HG03066 (cell line): ENCODE results near the gene STXBP3.

ENCODE experiments used
- ATAC-seq: cut with Tn5 transposase; IDR thresholded peaks from one replicate; pipeline ENCODE4 v1.9.1; 2021; ENCODE audit warnings: low read depth; ENCODE audit not compliant: unreplicated experiment

Gene STXBP3

DNA sequence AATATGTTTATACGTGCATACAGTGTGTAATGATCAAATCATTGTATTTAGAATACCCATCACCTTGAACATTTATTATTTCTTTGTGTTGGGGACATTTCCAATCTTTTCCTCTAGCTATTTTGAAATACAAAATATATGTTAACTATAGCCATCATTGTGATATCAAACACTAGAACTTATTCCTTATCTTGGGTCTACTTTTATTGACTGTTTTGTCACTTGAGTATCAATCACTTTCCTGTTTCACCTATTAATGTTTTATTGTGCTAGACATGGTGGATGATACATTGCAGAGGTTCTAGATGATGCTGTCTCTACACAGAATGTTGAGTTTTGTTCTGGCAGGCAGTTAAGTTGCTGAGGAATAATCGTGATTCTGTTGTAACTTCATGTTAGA lies 45.9 kb downstream of the STXBP3 start:
- ATAC-seq = no peak

- ATAC-seq = no peak
Measured at GRCh38 chr1:108799001-108799400, 52.5 kb downstream of the STXBP3 start.

- ATAC-seq = no peak
Measured at GRCh38 chr1:108801101-108801500, 54.6 kb downstream of the STXBP3 start.

GRCh38 chr1:108803548-108803947 lies 57.1 kb downstream of the STXBP3 start:
- ATAC-seq = no peak

DNA sequence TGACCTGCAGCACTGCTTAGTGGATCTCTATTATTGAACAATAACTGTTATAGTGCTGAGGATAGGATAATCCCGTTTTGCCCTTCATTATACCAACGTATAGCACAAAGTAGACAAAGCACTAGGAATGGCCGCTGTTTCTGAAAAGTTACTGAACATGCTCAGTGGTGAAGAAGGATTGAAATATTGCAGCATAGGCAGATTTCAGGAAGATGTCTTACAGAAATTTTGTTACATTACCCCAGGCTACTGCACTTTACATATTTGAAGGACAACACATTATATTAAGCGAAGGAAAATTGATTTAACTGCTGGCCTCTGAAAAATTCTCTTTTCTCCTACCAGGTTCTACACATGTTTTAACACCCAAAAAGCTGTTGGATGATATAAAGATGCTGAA lies 62.0 kb downstream of the STXBP3 start:
- no peak for ATAC-seq

DNA sequence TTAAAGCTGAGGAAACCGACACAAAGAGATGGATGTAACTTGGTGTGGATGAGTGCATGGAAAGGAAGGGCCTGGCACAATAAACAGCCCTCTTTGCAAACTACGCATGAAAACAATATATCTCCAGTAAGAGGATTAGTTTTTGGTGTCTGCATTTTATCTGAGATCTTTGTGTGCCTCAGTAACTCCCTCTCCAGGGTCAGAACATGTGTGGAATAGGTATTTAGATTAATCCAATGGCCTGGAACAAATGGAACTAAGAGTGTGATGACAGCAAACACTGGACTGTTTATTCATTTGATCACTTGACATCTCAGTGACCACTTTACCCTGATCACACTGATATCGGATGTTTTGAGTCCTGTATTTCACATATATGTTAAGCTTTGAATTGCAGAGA lies 65.1 kb downstream of the STXBP3 start:
- ATAC-seq = no peak

- no peak for ATAC-seq
Measured at GRCh38 chr1:108813326-108813725, 66.9 kb downstream of the STXBP3 start.

DNA sequence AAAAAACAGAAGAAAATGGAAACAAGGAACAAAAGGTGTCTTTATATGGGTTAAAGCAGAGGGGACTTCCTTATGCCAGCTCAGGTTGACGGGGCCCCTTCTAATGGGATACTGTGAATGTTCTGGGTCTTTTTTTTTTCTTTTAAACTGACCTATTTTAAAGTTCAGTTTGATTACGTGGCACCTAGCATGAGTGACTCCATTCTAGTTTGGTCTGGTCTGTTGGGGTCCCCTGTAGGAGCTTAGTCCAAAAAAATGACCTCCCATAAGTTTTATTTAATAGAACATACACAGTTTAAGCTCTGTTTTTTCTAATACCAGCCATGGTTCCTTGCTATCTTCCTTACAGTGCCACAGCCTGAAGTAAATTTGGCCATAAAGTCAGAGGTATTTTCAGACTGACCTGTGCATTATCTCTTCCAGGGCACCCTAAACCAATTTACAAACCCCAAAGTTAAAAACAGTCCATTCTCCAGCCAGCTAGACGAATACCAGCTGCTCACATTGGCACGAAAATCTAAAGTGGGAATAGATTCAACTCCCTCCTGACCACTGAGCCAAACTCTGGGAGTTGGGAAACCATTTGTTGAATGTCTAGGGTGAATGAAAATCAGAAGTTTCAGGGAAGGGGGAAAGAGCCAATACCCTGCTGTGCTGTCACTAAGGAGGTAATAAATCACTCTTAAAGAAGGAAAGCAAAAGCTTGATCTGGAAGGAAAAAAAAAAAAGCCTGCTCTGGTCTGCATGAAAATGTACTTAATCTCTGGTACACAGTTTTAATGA lies 68.1 kb downstream of the STXBP3 start:
- ATAC-seq = no peak

- no peak for ATAC-seq
Measured at GRCh38 chr1:108815566-108815965, 69.1 kb downstream of the STXBP3 start.

- no peak for ATAC-seq
Measured at GRCh38 chr1:108816049-108816893, 69.8 kb downstream of the STXBP3 start.

DNA sequence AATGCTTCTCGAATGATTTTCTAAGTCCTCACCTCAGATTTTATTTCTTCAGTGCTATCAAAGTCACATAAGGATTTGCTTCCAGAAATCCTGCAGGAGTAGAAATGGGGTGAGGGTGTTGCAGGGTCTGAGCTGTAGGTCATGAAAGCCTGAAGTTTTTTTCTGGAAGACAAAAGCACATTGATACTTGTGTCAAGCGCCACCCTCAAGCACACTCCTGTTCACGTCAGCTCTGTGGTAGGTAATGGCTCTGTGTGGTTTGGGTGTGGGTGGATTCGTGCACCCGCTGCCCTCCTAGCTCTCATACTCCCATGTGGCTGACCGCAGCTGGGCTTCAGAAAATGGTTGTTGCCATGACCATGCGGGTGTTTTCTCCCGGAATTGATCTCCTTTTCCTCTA lies 70.5 kb downstream of the STXBP3 start:
- ATAC-seq = no peak

DNA sequence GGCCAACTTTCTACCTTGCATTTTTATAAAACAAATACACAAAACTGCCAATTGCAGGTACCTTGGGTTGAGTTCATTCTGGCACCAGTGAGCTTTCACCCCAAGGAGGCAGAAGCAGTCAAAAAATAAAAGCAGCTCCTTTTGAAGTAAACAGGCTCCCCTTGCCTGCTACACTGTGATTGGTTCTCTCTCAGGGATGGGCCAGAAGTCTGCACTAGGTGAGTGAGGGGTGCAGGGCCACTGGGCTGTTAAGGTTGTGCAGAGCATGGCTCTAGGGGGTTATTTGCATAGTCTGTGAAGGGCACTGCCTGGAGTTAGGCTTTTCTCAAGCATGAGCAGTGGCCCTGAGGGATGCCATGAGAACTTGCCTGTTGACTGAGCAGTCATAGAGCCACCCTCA lies 71.3 kb downstream of the STXBP3 start:
- ATAC-seq = no peak

GRCh38 chr1:108819878-108820277 lies 73.4 kb downstream of the STXBP3 start:
- no peak for ATAC-seq

- no peak for ATAC-seq
Measured at GRCh38 chr1:108823632-108824031, 77.2 kb downstream of the STXBP3 start.

- ATAC-seq = no peak
Measured at GRCh38 chr1:108824051-108824450, 77.6 kb downstream of the STXBP3 start.

DNA sequence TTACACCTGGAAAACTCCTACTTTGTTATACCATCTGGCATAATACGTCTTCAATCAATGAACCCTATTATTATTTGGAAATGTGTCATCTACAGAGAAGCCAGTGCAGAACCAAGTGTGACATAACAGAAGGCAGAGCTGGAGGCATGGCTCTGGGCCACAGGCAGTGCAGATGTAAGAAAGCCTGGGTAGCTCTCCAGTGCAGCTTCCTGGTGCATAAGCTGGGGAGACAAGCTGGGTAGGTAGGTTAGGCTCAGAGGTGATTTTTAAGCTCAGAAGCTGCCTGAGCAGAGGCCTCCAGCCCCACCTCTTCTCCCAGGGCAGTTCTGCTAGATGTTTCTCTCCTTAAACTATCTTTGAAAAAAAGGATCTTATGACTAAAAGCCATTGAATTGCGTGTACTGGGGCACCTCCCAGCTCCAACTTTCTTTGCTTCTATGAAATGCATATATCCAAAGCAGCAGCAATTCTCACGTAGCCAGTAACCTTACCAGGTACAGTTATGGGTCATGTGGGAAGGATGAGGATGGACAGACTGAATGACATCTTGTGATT lies 79.7 kb downstream of the STXBP3 start:
- no peak for ATAC-seq

DNA sequence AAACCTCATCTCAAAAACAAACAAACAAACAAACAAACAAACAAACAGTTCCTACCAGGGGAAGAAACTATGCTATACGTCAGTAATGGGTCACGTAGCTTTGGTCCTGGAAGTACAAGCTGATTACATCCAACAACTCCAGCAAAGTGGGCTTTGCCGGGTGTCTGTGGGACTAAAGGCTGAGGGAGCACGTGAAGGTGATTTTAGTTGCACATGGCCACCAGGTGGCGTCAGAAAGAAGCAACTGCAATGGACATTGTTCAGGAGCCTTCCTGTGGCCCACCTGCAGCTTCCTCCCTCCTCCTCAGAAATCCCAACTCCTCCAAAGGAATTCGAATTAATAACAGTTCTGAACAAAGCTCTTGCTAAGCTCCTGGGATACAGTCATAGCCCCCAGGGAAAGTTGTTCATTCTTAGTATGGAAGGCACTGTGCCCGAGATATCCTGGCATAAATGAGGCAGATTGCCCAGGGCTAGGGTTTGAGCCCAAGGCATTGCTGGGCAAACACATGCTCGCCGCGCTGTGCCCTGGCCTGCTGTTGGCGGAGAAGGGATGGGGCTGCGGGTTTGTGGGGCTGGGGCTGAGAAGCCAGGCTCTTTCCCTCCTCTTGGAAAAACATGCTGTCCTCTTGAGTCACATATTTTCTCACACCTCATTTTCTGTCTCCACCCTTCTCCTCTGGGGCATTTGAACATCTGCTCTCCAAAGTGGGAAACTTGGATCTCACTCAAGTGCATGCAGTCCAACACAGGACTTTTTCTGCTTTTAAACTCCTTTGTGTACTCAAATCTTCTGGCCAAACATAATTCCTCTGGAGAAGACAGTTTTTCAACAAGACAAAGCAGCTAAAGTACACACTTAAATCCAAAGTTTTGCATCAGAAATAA lies 81.8 kb downstream of the STXBP3 start:
- ATAC-seq = no peak

DNA sequence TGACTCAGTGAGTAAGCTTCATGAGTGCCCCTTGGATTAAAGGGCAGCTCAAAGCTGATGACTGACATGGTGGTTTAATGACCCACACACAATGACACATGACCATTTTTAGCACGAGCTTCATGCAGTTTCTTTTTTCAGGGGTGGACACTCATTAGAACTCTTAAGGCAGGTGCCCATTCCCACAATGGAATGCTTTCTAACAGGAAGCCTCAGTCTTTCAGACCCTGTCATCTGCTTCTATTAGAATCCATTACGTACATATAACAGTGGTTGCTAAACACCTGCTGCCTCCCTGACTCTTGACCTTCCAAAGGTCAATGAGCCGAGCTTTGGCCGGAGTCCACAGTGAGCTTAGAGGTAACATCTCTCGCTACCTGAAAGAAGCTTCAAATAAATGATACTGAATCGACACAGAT lies 83.0 kb downstream of the STXBP3 start:
- no peak for ATAC-seq

DNA sequence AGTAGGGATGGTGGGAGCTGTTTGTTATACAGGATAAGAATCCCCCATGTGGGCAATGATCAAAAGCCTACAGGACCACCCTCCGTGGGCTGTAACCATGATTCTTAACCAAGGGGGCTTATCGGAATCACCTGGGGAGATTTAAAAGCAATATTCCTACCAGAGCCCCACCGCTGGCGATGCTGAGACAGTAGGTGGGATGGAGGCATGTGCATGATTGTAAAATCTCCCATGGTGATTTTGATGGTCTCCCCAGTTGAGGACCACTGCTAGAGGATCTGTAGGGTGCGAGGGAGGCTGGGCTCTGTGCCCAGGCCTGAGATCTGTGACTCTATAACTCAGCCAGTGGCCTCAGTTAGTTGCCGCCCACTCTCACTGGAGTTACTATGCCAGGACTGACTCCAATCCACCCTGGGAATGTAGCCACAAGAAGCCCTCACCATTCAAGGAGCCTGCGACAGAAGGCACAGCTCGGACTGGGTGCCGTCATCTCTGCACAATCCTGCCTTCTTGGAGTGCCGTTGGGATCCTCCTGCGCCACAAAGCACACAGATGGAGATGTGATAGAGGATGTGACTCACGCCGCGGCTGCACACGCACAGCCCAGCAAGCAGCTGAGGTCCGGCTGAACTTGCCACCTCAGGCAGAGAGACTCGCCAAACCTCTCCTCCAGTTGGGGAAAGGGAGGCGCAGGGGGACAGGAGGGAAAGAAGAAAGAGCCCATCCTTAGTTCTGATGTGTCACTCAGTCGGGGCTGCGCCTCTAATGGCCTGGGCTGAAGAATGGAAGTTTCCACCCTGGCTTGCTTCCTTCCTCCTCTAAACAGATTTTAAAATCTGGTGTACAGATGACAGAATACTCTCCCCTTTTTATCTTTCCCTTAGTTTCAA lies 83.9 kb downstream of the STXBP3 start:
- no peak for ATAC-seq

- no peak for ATAC-seq
Measured at GRCh38 chr1:108831225-108831624, 84.8 kb downstream of the STXBP3 start.
